NCI-H524 (cell line): ENCODE data around the gene SYNE2.
A peak's percentile ranks its signal among the peaks of the same experiment; 100 is the strongest.
"Not testable (repeated sequence)": the region's sequence is repeated elsewhere in the genome, so short reads cannot be mapped to it uniquely, and the experiment has no call there.

Experiments used
- DNase-seq, 2 experiments: peaks; one replicate each; lab custom pipeline; 2025; lab: John Stamatoyannopoulos, UW

The SYNE2 gene

GRCh38 chr14:64119500-64119899 lies 266.7 kb downstream of the SYNE2 start:
- DNase-seq: no peak

GRCh38 chr14:64119980-64120379 lies 267.2 kb downstream of the SYNE2 start:
- DNase-seq: peak in 1 of 2 experiments; percentile 11

- no peak for DNase-seq
Measured at GRCh38 chr14:64123241-64123822, 270.5 kb downstream of the SYNE2 start.

GRCh38 chr14:64125270-64125669 lies 272.5 kb downstream of the SYNE2 start:
- no peak for DNase-seq

- no peak for DNase-seq
Measured at GRCh38 chr14:64126548-64126947, 273.7 kb downstream of the SYNE2 start.

GRCh38 chr14:64137657-64138290 lies 285.0 kb downstream of the SYNE2 start:
- DNase-seq: peak in 1 of 2 experiments; percentile 14

- no peak for DNase-seq
Measured at GRCh38 chr14:64147126-64147790, 294.5 kb downstream of the SYNE2 start.

- DNase-seq: no peak
Measured at GRCh38 chr14:64149921-64150320, 297.1 kb downstream of the SYNE2 start.

GRCh38 chr14:64158608-64159007 lies 305.8 kb downstream of the SYNE2 start:
- DNase-seq: no peak

- DNase-seq: peak in 1 of 2 experiments; percentile 45
Measured at GRCh38 chr14:64159588-64159987, 306.8 kb downstream of the SYNE2 start.

- no peak for DNase-seq
Measured at GRCh38 chr14:64170181-64170580, 317.4 kb downstream of the SYNE2 start.

GRCh38 chr14:64174922-64175782 lies 322.3 kb downstream of the SYNE2 start:
- no peak for DNase-seq

- DNase-seq: no peak
Measured at GRCh38 chr14:64176330-64176729, 323.5 kb downstream of the SYNE2 start.

- DNase-seq: no peak
Measured at GRCh38 chr14:64178814-64179213, 326.0 kb downstream of the SYNE2 start.

GRCh38 chr14:64182908-64183307 lies 330.1 kb downstream of the SYNE2 start:
- not testable (repeated sequence) for DNase-seq

- no peak for DNase-seq
Measured at GRCh38 chr14:64184103-64184729, 331.4 kb downstream of the SYNE2 start.

GRCh38 chr14:64185184-64185583 lies 332.4 kb downstream of the SYNE2 start:
- DNase-seq: no peak

- peak; percentile 72 to 84 for DNase-seq
Measured at GRCh38 chr14:64186231-64187129, 333.7 kb downstream of the SYNE2 start.

- DNase-seq: no peak
Measured at GRCh38 chr14:64187331-64187730, 334.5 kb downstream of the SYNE2 start.

- DNase-seq: peak; percentile 63 to 88
Measured at GRCh38 chr14:64190974-64191502, 338.2 kb downstream of the SYNE2 start.

GRCh38 chr14:64191756-64192155 lies 339.0 kb downstream of the SYNE2 start:
- no peak for DNase-seq
